OCI-LY1 (cell line): Measurements from ENCODE around the gene MRAS.

Experiments used
- H2AFZ ChIP-seq: fragments of 200-600 bp; sonication (generic), shearing (Covaris generic); 2 replicates; pipeline ENCODE4 v1.6.0; 2014; ENCODE audit warnings: antibody characterized with exemption, mild to moderate bottlenecking, low read length
- H3F3A ChIP-seq: fragments of 200-600 bp; sonication (generic), shearing (Covaris generic); 2 replicates; pipeline ENCODE4 v1.6.0; 2014; ENCODE audit warnings: mild to moderate bottlenecking, antibody characterized with exemption, low read length, moderate library complexity; ENCODE audit not compliant: insufficient read depth
- H3K27ac ChIP-seq: fragments of 200-600 bp; sonication (generic); 2 replicates; pipeline ENCODE4 v1.5.1; 2014; ENCODE audit warnings: low read length, mixed run types, mild to moderate bottlenecking, low read depth; ENCODE audit not compliant: poor library complexity, severe bottlenecking
- H3K27me3 ChIP-seq: fragments of 200-600 bp; sonication (generic); 2 replicates; pipeline ENCODE4 v1.6.0; 2014; ENCODE audit warnings: antibody characterized with exemption, mild to moderate bottlenecking, low read length, moderate library complexity; ENCODE audit not compliant: insufficient read depth
- H3K36me3 ChIP-seq: fragments of 200-600 bp; sonication (generic); 2 replicates; pipeline ENCODE4 v1.6.1; 2014; ENCODE audit warnings: mild to moderate bottlenecking, antibody characterized with exemption, low read length, moderate library complexity, mixed read lengths; ENCODE audit not compliant: insufficient read depth
- H3K4me1 ChIP-seq: fragments of 200-600 bp; sonication (generic); 2 replicates; pipeline ENCODE4 v1.5.1; 2014; ENCODE audit warnings: mild to moderate bottlenecking, low read length, moderate library complexity; ENCODE audit not compliant: insufficient read depth, severe bottlenecking
- H3K4me2 ChIP-seq: fragments of 200-600 bp; sonication (generic), shearing (Covaris generic); 2 replicates; pipeline ENCODE4 v1.6.1; 2014; ENCODE audit warnings: low read length
- H3K4me3 ChIP-seq: fragments of 200-600 bp; sonication (generic); 2 replicates; pipeline ENCODE4 v1.5.1; 2014; ENCODE audit warnings: low read length, low read depth, mild to moderate bottlenecking, mixed read lengths; ENCODE audit not compliant: poor library complexity, severe bottlenecking
- H3K79me2 ChIP-seq: fragments of 200-600 bp; shearing (Covaris generic); 2 replicates; pipeline ENCODE4 v1.6.1; 2016; ENCODE audit warnings: mixed run types, low read length, mixed read lengths; ENCODE audit not compliant: insufficient read depth
- H3K9ac ChIP-seq: fragments of 200-600 bp; sonication (generic), shearing (Covaris generic); 2 replicates; pipeline ENCODE4 v1.6.1; 2014; ENCODE audit warnings: mild to moderate bottlenecking, low read length, mixed read lengths
- H3K9me2 ChIP-seq: fragments of 200-600 bp; sonication (generic), shearing (Covaris generic); 2 replicates; pipeline ENCODE4 v1.6.1; 2014; ENCODE audit warnings: low read depth, mild to moderate bottlenecking, low read length, mixed read lengths
- H3K9me3 ChIP-seq: fragments of 200-600 bp; shearing (Covaris generic); 2 replicates; pipeline ENCODE4 v1.6.1; 2014; ENCODE audit warnings: low read length, mixed read lengths
- H4K20me1 ChIP-seq: fragments of 200-600 bp; sonication (generic), shearing (Covaris generic); 2 replicates; pipeline ENCODE4 v1.6.0; 2016; ENCODE audit warnings: mild to moderate bottlenecking, low read length; ENCODE audit not compliant: insufficient read depth
- CTCF ChIP-seq: fragments of 200-600 bp; sonication (generic), shearing (Covaris generic); IDR thresholded peaks from 2 replicates; pipeline ENCODE4 v1.5.1; 2017; ENCODE audit warnings: mild to moderate bottlenecking, antibody characterized with exemption, low read length, moderate library complexity, mixed read lengths
- EZH2 ChIP-seq: fragments of 200-600 bp; sonication (generic), shearing (Covaris generic); IDR thresholded peaks from 2 replicates; pipeline ENCODE4 v1.8.0; 2017; ENCODE audit warnings: borderline replicate concordance, mixed run types, mild to moderate bottlenecking, antibody characterized with exemption, low read length, moderate library complexity, mixed read lengths

Gene MRAS

GRCh38 chr3:138394156-138394555 is 45.8 kb downstream of the MRAS start:
- Histone ChIP-seq H3K4me2 (no peak overlapping the region), H3K9me3 (no peaks in the 10 kb centered on the region), H3K9ac (no peak overlapping the region)

GRCh38 chr3:138394686-138395085 is 46.3 kb downstream of the MRAS start:
- H4K20me1 ChIP-seq, result no peaks in the 10 kb centered on the region
- TF ChIP-seq CTCF (no peak), EZH2 (no peak)

More at GRCh38 chr3:138394156-138394555, 45.8 kb downstream of the MRAS start:
- no peaks in the 10 kb centered on the region for H3K79me2 ChIP-seq
- no peaks in the 10 kb centered on the region for H4K20me1 ChIP-seq
- H3K36me3 ChIP-seq, result no peaks in the 10 kb centered on the region
- TF ChIP-seq EZH2 (no peak), CTCF (no peak)
- no peaks in the 10 kb centered on the region for H3F3A ChIP-seq
- no peaks in the 10 kb centered on the region for H3K27me3 ChIP-seq
- no peak overlapping the region for H3K4me3 ChIP-seq
- no peak overlapping the region for H2AFZ ChIP-seq
- H3K9me2 ChIP-seq, result no peaks in the 10 kb centered on the region
- no peaks in the 10 kb centered on the region for H3K4me1 ChIP-seq
- no peak overlapping the region for H3K27ac ChIP-seq

GRCh38 chr3:138395865-138396751 is 47.7 kb downstream of the MRAS start:
- Histone ChIP-seq H4K20me1 (no peaks in the 10 kb centered on the region), H3K79me2 (no peaks in the 10 kb centered on the region), H3K4me1 (no peaks in the 10 kb centered on the region), H3K27me3 (no peaks in the 10 kb centered on the region), H3K36me3 (no peaks in the 10 kb centered on the region), H3K9ac (no peak overlapping the region), H3K9me3 (no peaks in the 10 kb centered on the region), H3K4me2 (no peak overlapping the region), H3K4me3 (no peak overlapping the region), H2AFZ (no peak overlapping the region), H3F3A (no peaks in the 10 kb centered on the region), H3K9me2 (no peaks in the 10 kb centered on the region), H3K27ac (no peak overlapping the region)
- TF ChIP-seq CTCF, result no peak
- no peak for TF ChIP-seq EZH2

More at GRCh38 chr3:138394686-138395085, 46.3 kb downstream of the MRAS start:
- H3K4me3 ChIP-seq, result no peak overlapping the region
- H3K9me2 ChIP-seq, result no peaks in the 10 kb centered on the region
- H3K9me3 ChIP-seq, result no peaks in the 10 kb centered on the region
- no peaks in the 10 kb centered on the region for H3K36me3 ChIP-seq
- H3K27me3 ChIP-seq, result no peaks in the 10 kb centered on the region
- H3F3A ChIP-seq, result no peaks in the 10 kb centered on the region
- no peak overlapping the region for H3K27ac ChIP-seq
- no peaks in the 10 kb centered on the region for H3K4me1 ChIP-seq
- H3K79me2 ChIP-seq, result no peaks in the 10 kb centered on the region
- no peak overlapping the region for H2AFZ ChIP-seq
- H3K9ac ChIP-seq, result no peak overlapping the region
- H3K4me2 ChIP-seq, result no peak overlapping the region
